Femur (tissue), 1 donor: ENCODE data around the gene DDA1.
"Not testable (repeated sequence)": the region's sequence is repeated elsewhere in the genome, so short reads cannot be mapped to it uniquely, and the experiment has no call there.

Source experiments
- DNase-seq: peaks from one replicate; pipeline ENCODE4 v3.0.0-alpha.2; 2017

The DDA1 gene

DNA sequence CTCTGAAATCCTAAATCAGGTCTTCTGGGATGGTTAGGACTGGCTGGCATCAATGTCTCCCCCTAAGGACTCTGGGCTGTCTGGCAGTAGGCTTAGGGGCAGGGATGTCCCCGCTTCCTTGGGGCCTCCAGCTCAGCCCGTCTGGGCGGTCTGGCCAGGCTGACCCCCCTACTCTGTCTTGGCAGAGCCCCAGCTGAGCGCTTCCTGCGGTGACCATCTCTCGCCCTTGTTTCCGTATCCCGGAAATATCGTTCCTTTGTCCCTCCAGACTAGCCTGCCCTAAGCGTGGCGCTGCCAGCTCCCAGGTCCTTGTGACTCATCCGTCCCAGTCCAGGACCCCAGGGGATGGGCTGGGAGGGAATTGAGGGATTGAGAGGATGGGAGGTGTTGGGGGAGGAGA, 39.3 kb downstream of the DDA1 start:
- DNase-seq = peak; percentile 83

DNA sequence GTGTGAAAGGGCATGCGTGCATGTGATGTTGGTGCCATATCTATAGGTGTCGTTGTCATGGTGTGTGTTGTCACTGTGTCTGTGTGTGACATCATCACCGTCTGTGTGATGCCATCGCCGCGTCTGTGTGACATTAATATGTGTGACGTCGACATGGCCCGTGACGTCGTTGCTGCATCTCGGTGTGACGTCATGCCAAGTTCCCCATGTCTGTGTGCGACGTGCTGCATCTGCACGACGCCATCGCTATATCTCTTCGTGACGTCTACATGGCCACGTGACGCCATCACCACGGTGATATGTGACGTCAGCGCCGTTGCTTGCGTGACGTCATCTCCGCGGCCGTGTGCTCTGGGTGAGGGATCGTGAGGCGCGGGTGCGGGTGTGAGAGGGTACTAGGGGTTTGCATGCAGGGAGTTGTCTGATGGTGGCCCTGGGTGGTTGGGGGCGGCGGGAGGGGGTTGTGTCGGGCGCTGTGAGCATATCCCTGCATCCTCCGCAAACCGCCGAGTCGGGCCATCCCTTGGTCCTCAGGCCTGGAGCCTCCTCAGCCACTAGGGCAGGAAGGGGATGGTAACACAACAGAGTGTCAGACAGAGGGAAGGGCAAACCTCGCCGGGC, 42.6 kb downstream of the DDA1 start:
- no peak for DNase-seq

GRCh38 chr19:17352608-17353280, 43.4 kb downstream of the DDA1 start:
- no peak for DNase-seq

DNA sequence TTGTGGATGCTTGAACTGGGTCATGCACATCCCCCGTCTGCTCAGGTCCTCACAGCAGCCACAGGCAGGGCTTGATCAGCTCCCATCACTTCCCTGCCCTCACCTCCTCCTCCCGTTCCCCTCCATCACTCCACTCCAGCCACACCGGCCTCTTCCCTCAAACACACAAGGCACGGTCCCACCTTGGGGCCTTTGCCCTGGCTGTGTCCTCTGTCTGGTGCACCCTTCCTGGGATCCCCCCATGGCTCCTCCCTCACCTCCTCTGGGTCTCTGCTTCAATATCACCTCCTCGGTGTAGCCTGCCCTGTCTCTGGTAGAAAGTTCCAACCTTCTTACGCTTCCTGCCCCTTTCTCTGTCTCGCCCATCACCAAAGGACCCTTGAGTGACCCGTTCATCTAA, 44.0 kb downstream of the DDA1 start:
- DNase-seq = no peak

DNA sequence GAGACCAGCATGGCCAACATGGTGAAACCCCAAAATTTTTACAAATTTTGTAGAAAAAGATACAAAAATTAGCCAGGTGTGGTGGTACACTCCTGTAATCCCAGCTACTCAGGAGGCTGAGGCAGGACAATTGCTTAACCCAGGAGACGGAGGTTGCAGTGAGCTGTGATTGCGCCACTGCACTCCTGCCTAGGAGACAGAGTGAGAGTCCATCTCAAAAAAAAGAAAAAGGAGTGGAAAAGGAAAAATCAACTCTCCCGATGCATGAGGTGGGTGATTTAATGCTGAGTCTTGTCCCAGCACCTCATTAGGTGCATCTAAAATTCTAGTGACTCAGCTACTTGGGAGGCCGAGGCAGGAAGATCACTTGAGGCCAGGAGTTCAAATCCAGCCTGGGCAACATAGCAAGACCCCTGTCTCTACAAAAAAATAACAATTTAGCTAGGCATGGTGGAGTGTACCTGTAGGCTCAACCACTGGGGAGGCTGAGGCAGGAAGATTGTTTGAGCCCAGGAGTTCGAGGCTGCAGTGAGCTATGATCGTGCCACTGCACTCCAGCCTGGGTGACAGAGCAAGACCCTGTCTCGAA, 47.8 kb downstream of the DDA1 start:
- no peak for DNase-seq

GRCh38 chr19:17357724-17358123, 48.4 kb downstream of the DDA1 start:
- no peak for DNase-seq

DNA sequence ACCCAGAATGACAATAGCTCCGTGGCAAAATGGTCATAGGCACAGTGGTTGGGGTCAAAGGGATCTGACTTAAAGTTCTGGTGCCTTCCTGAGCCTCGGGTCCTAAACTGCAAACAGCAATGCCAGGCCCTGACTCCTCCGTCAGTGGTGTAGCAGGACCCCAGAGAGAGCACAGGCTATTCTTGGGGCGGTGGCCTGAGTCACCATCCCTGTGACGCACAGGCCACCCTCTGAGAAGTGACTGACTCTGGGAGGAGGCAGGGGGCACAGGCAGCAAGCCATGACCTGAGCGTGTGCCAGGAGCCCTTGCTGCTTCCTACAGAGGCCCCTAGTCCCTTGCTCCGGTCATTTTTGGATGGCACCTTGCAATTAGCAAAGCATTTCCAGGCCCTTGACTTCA, 49.0 kb downstream of the DDA1 start:
- no peak for DNase-seq

DNA sequence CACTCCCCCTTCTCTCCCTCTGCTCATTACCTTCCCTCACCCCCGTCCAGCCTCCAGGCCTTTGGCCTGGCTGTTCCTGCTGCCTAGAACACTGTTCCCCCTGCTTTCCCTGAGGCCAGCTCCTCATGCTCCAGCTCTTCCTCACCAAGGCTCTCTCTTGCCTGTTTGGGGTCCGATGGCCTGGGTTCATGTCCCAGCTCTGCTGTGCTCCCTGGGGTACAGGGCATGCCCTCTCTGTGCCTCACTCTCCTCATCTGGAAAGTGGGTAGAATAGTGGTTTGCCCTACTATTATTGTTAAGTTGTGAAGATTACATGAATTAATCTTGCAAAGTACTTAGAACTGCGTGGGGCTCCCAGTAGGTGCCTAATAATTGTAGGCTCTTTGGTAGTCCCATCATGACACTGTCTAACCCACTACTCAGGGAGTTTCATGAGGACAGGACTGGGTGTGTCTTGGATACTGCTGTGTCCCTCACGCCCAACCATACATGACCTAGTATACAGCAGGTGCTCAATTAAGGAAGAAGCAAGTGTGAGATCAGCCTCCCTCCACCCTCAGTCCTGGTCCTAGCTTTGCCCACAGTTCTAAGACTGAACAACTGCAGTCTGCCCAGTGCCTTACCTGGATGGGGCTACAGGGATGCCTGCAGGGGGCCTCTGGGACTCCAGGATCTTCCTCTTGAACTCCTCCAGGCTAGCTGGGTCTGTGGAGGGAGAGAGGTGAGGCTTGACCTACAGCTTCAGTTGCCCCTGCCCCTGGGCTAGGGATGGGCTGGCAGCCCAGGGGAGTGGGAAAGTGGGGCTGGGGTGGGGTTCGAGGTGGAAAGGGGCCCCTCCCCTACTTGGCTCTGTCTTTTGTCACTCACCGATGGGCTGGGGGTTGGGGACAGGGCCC, 50.8 kb downstream of the DDA1 start:
- no peak for DNase-seq

DNA sequence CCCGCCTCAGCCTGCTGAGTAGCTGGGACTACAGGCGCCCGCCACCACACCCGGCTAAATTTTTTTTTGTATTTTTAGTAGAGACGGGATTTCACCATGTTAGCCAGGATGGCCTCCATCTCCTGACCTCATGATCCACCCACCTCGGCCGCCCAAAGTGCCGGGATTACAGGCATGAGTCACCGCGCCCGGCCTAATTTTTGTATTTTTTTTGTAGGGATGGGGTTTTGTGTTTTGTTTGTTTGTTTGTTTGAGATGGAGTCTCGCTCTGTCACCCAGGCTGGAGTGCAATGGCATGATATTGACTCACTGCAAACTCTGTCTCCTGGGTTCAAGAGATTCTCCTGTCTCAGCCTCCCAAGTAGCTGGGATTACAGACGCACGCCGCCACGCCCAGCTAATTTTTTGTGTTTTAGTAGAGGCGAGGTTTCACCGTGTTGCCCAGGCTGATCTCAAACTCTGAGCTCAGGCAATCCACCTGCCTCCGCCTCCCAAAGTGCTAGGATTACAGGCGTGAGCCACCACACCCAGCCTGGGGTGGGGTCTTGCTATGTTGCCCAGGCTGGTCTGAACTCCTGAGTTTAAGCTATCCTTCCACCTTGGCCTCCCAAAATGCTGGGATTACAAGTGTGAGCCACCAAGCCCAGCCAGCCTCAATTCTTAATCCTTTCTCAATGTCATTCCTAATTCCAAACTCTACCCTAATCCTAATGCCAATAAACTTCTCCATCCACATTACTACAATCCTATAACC, 54.7 kb downstream of the DDA1 start:
- not testable (repeated sequence) for DNase-seq

GRCh38 chr19:17365361-17365760, 56.0 kb downstream of the DDA1 start:
- DNase-seq = no peak

GRCh38 chr19:17370026-17370587, 60.7 kb downstream of the DDA1 start:
- DNase-seq = no peak
